Vagina (tissue), 2 donors: ENCODE measurements around the gene F10. TPM values are rescaled to one million over a fixed set of nuclear protein-coding genes. Genes with fewer than 3 reads are reported as not detected.

Experiments
- DNase-seq, 2 donors: peaks; one replicate each; pipeline ENCODE4 v3.0.0-alpha.2; 2017; ENCODE audit errors: extremely low spot score in 2 of 2
- H3K27ac ChIP-seq: fragments of 200-600 bp; sonication (generic); one replicate; pipeline ENCODE4 v1.5.1; 2019
- H3K27me3 ChIP-seq: fragments of 200-600 bp; sonication (generic); one replicate; pipeline ENCODE4 v1.5.1; 2019
- H3K36me3 ChIP-seq, 2 donors: fragments of 200-600 bp; sonication (generic); one replicate each; pipeline ENCODE4 v1.5.1; 2017 to 2019
- H3K4me1 ChIP-seq: fragments of 200-600 bp; sonication (generic); one replicate; pipeline ENCODE4 v1.5.1; 2019
- H3K4me3 ChIP-seq, 2 donors: fragments of 200-600 bp; sonication (generic); 1 replicate in 1 of 2; 2 replicates in 1 of 2; pipeline ENCODE4 v1.5.1; 2016 to 2019
- H3K9me3 ChIP-seq: fragments of 200-600 bp; sonication (generic); one replicate; pipeline ENCODE4 v1.5.1; 2019
- POLR2A ChIP-seq, 2 donors: fragments of 450-650 bp; IDR thresholded peaks; one replicate each; pipeline ENCODE4 v1.6.1; 2017; ENCODE audit warnings: antibody characterized with exemption in 2 of 2, mild to moderate bottlenecking in 2 of 2, moderate library complexity in 2 of 2
- POLR2AphosphoS5 ChIP-seq, 2 donors: sonication (generic); formaldehyde crosslinking; IDR thresholded peaks; one replicate each; pipeline ENCODE4 v1.9.0; 2017; ENCODE audit warnings: antibody characterized with exemption in 2 of 2, mild to moderate bottlenecking in 2 of 2, low read depth in 1 of 2; ENCODE audit not compliant: insufficient read depth in 1 of 2
- intact Hi-C: fragments of 100-400 bp; cut with DNase I; formaldehyde crosslinking; loops from one replicate; pipeline ENCODE4 v1.15.1; 2023
- total RNA-seq: library from RNA; depleted of rRNA; stranded (reverse); fragments of >200 nt; gene quantifications from one replicate; pipeline ENCODE4 v1.2.3, GENCODE V29; 2016
- TF ChIP-seq, protein P1 (sequence below), 3 experiments: fragments of 450-650 bp in 2 of 3; fragments of 200-600 bp in 1 of 3; sonication (generic) in 1 of 3; IDR thresholded peaks; one replicate each; pipeline ENCODE4 v1.5.1; 2017 to 2019; ENCODE audit warnings: antibody characterized with exemption in 3 of 3, mild to moderate bottlenecking in 2 of 3, moderate library complexity in 2 of 3

F10 gene
- total RNA-seq, 1 donor from 2014 or later, result 16.7 TPM

DNA sequence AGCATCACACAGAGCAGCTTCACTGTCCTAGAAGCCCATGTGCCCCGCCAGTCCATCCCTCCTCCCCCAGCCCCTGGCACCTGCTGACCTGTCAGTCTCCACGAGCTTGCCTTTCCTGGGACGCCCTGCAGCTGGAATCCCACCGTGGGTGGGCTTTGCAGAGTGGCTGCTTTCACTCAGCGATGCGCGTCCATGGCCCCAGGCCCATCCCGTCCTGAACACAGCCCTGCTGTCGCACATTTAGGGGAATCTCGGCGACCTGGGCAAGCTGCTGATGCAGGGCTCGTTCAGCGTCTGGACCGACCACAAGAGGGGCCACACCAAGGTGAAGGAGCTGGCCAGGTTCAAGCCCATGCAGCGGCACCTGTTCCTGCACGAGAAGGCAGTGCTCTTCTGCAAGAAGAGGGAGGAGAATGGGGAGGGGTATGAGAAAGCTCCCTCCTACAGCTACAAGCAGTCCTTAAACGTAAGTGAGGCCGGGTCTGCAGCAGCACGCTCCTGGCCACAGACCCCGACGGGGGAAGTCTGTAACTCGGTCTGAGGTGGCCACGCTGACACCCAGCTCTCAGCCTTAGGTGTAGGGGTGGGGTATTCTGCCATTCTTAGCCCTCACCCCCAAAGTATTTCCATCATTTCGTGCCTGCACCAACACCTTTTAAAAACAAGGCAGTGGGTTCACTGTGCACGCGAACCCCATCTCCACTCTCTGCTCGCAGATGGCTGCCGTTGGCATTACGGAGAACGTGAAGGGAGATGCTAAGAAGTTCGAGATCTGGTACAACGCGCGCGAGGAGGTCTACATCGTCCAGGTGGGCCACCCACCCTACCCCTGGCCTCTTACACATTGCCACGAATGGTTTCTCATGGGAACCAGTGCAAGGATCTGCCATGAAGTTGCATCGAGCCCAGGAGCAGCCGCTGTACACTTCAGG lies 35.3 kb upstream of the F10 start:
- TF ChIP-seq, protein P1, sequence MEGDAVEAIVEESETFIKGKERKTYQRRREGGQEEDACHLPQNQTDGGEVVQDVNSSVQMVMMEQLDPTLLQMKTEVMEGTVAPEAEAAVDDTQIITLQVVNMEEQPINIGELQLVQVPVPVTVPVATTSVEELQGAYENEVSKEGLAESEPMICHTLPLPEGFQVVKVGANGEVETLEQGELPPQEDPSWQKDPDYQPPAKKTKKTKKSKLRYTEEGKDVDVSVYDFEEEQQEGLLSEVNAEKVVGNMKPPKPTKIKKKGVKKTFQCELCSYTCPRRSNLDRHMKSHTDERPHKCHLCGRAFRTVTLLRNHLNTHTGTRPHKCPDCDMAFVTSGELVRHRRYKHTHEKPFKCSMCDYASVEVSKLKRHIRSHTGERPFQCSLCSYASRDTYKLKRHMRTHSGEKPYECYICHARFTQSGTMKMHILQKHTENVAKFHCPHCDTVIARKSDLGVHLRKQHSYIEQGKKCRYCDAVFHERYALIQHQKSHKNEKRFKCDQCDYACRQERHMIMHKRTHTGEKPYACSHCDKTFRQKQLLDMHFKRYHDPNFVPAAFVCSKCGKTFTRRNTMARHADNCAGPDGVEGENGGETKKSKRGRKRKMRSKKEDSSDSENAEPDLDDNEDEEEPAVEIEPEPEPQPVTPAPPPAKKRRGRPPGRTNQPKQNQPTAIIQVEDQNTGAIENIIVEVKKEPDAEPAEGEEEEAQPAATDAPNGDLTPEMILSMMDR (IDR thresholded peaks at IDR 0.05), result no peak
- peaks cover 0 to 9% of the 10 kb centered on the region in 2 donors for H3K36me3 ChIP-seq

DNA sequence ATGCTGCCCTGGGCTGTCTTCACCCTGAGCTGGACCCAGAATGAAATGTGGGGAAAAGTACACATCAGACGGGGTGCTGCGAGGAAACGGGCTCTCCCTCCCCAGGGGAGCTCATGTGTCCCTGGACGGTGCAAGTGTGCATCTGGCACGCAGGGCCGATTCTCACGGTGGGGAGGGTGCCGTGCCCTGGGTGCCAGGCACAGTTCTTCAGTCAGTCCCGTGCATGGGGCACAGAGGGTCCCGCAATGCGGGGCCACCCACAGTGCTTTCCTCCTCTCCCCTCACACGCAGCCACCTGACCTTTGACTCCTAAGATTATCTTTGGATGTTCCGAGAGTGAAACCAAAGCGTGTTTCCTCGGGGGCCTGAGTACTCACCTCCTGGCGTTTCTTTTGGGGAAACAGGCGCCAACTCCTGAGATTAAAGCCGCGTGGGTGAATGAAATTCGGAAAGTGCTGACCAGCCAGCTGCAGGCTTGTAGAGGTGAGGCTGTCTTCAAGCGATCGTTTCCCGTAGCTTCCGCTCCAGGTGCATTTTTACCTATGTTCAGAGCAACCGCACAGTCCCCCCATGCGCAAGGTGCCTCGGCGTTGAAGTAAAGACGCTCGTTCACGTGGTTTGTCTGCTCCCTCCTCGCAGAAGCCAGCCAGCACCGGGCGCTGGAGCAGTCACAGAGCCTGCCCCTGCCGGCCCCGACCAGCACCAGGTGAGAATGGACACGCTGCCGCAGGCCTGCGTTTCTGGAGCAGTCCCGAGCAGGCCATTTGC lies 34.5 kb upstream of the F10 start:
- peaks cover 4% of the 10 kb centered on the region for H3K4me1 ChIP-seq
- no peak overlapping the region for H3K4me3 ChIP-seq
- TF ChIP-seq, protein P1 (IDR thresholded peaks at IDR 0.05), result no peak
- TF ChIP-seq POLR2AphosphoS5 (IDR thresholded peaks at IDR 0.05; ENCODE audit: insufficient read depth in 1 of 2, low read depth in 1 of 2) (no peak), POLR2A (IDR thresholded peaks at IDR 0.05) (no peak)
- peaks cover 0 to 9% of the 10 kb centered on the region in 2 donors for H3K36me3 ChIP-seq
- no peak for DNase-seq
- H3K27ac ChIP-seq, result no peak overlapping the region
- intact Hi-C loops, result no loop called here
- no peaks in the 10 kb centered on the region for H3K9me3 ChIP-seq
- no peaks in the 10 kb centered on the region for H3K27me3 ChIP-seq

More for the DNA sequence above, 35.3 kb upstream of the F10 start:
- no peak for DNase-seq
- no peak overlapping the region for H3K4me3 ChIP-seq
- H3K4me1 ChIP-seq, result peaks cover 4% of the 10 kb centered on the region
- no peaks in the 10 kb centered on the region for H3K9me3 ChIP-seq
- intact Hi-C loops, result no loop called here
- no peaks in the 10 kb centered on the region for H3K27me3 ChIP-seq
- no peak overlapping the region for H3K27ac ChIP-seq

- Histone ChIP-seq H3K9me3 (no peaks in the 10 kb centered on the region), H3K27me3 (no peaks in the 10 kb centered on the region), H3K4me1 (peaks cover under 1% of the 10 kb centered on the region), H3K36me3 (peaks cover 0 to 9% of the 10 kb centered on the region in 2 donors), H3K27ac (no peak overlapping the region), H3K4me3 (no peak overlapping the region)
- intact Hi-C loops, result no loop called here
- no peak for DNase-seq
- TF ChIP-seq POLR2A (IDR thresholded peaks at IDR 0.05) (no peak), POLR2AphosphoS5 (IDR thresholded peaks at IDR 0.05; ENCODE audit: insufficient read depth in 1 of 2, low read depth in 1 of 2) (no peak)
- TF ChIP-seq, protein P1 (IDR thresholded peaks at IDR 0.05), result no peak
These were observed 33.9 kb upstream of the F10 start for GRCh38 chr13:113088691-113089020.

GRCh38 chr13:113089693-113090414 lies 32.7 kb upstream of the F10 start:
- peaks cover 0 to 9% of the 10 kb centered on the region in 2 donors for H3K36me3 ChIP-seq

More at GRCh38 chr13:113089693-113090414, 32.7 kb upstream of the F10 start:
- Histone ChIP-seq H3K4me1 (no peaks in the 10 kb centered on the region), H3K4me3 (no peak overlapping the region), H3K27me3 (no peaks in the 10 kb centered on the region), H3K27ac (no peak overlapping the region), H3K9me3 (no peaks in the 10 kb centered on the region)
- intact Hi-C loops, result no loop called here
- TF ChIP-seq POLR2AphosphoS5 (IDR thresholded peaks at IDR 0.05; ENCODE audit: insufficient read depth in 1 of 2, low read depth in 1 of 2) (no peak), POLR2A (IDR thresholded peaks at IDR 0.05) (no peak)
- TF ChIP-seq, protein P1 (IDR thresholded peaks at IDR 0.05), result no peak
- no peak for DNase-seq
